AG04450 (cell line): ENCODE results near the gene PROX2. TPM values are rescaled to one million over a fixed set of nuclear protein-coding genes. Genes with fewer than 3 reads are reported as not detected.

Experiments
- CTCF ChIA-PET: fragments of 300-600, 350-600 bp; formaldehyde crosslinking; extraction: SDS; loops from one replicate; lab custom pipeline; 2022; ENCODE audit warnings: antibody characterized with exemption, inconsistent platforms; lab: Charles Lee
- POLR2A ChIA-PET: fragments of 350-600 bp; formaldehyde crosslinking; extraction: SDS; loops from one replicate; lab custom pipeline; 2021; ENCODE audit warnings: antibody characterized with exemption, inconsistent platforms; lab: Yijun Ruan, JAX
- DNase-seq: peaks from one replicate; pipeline ENCODE4 v3.0.0-alpha.2; 2011; ENCODE audit warnings: low read depth, low spot score
- H3K27ac ChIP-seq: one replicate; pipeline ENCODE4 v1.5.1; 2012; ENCODE audit warnings: low read depth, low read length, control low read depth
- H3K27me3 ChIP-seq: one replicate; pipeline ENCODE4 v1.6.0; 2012; ENCODE audit warnings: low read length; ENCODE audit not compliant: control insufficient read depth, insufficient read depth
- H3K4me3 ChIP-seq: 2 replicates; pipeline ENCODE4 v1.5.1; 2011; ENCODE audit warnings: mild to moderate bottlenecking, low read depth, low read length, control low read depth
- H3K9me3 ChIP-seq: 2 replicates; pipeline ENCODE4 v1.5.1; 2012; ENCODE audit warnings: low read length; ENCODE audit not compliant: control insufficient read depth, insufficient read depth
- CTCF ChIP-seq: IDR thresholded peaks from 2 replicates; pipeline ENCODE4 v1.5.1; 2011; ENCODE audit warnings: low read depth, low read length, control low read depth, inconsistent platforms
- polyA plus RNA-seq: library from polyadenylated mRNA; depleted of rRNA; stranded (reverse); fragments of >200 nt; gene quantifications from 2 replicates; pipeline ENCODE4 v1.2.3, GENCODE V29; 2011

Gene PROX2
- polyA plus RNA-seq, 1 experiment: not detected

GRCh38 chr14:74917178-74917543 lies 41.2 kb upstream of the PROX2 start:
- TF ChIP-seq CTCF: no peak
- ChIA-PET POLR2A (interaction anchor here (0.6 kb wide), 1 partner anchor 297 kb away, joined by 4 read pairs; no protein-coding TSS in a partner anchor), CTCF (interaction anchor here (0.6 to 2.8 kb wide), 5 partner anchors 9 to 174 kb away, joined by 3 to 25 read pairs (median 5); no protein-coding TSS in a partner anchor)
- H3K27me3 ChIP-seq: no peaks in the 10 kb centered on the region
- no peaks in the 10 kb centered on the region for H3K9me3 ChIP-seq
- DNase-seq: no peak
- no peak overlapping the region for H3K4me3 ChIP-seq
- H3K27ac ChIP-seq: no peak overlapping the region

- no peak for TF ChIP-seq CTCF
- Histone ChIP-seq H3K9me3 (no peaks in the 10 kb centered on the region), H3K27ac (no peak overlapping the region), H3K27me3 (no peaks in the 10 kb centered on the region), H3K4me3 (no peak overlapping the region)
- ChIA-PET CTCF (interaction anchor here (1.2 to 2.5 kb wide), 4 partner anchors 10 to 174 kb away, joined by 4 to 25 read pairs (median 10); no protein-coding TSS in a partner anchor), POLR2A (no interaction called here)
- DNase-seq: no peak
Measured at GRCh38 chr14:74915826-74916225, 39.9 kb upstream of the PROX2 start.

GRCh38 chr14:74915426-74915825 lies 39.5 kb upstream of the PROX2 start:
- POLR2A ChIA-PET: no interaction called here
- CTCF ChIA-PET: interaction anchor here (1.2 to 1.7 kb wide), 3 partner anchors 10 to 175 kb away, joined by 4 to 15 read pairs (median 4); no protein-coding TSS in a partner anchor
- DNase-seq: no peak

GRCh38 chr14:74913986-74914573 lies 38.1 kb upstream of the PROX2 start:
- ChIA-PET CTCF (interaction anchor here (1.6 to 1.7 kb wide), 2 partner anchors 174 to 176 kb away, joined by 4 to 15 read pairs; no protein-coding TSS in a partner anchor), POLR2A (no interaction called here)
- peak; percentile 94 for TF ChIP-seq CTCF
- Histone ChIP-seq H3K27ac (no peak overlapping the region), H3K9me3 (no peaks in the 10 kb centered on the region), H3K27me3 (no peaks in the 10 kb centered on the region), H3K4me3 (no peak overlapping the region)
- peak; percentile 46 for DNase-seq

More at GRCh38 chr14:74915426-74915825, 39.5 kb upstream of the PROX2 start:
- Histone ChIP-seq H3K27me3 (no peaks in the 10 kb centered on the region), H3K9me3 (no peaks in the 10 kb centered on the region), H3K4me3 (no peak overlapping the region), H3K27ac (no peak overlapping the region)
- no peak for TF ChIP-seq CTCF

GRCh38 chr14:74913393-74913910 lies 37.5 kb upstream of the PROX2 start:
- ChIA-PET CTCF (interaction anchor here (4.1 to 4.5 kb wide), 2 partner anchors 52 to 175 kb away, joined by 21 to 39 read pairs; no protein-coding TSS in a partner anchor), POLR2A (no interaction called here)

More at GRCh38 chr14:74913393-74913910, 37.5 kb upstream of the PROX2 start:
- Histone ChIP-seq H3K27me3 (no peaks in the 10 kb centered on the region), H3K4me3 (no peak overlapping the region), H3K27ac (no peak overlapping the region), H3K9me3 (no peaks in the 10 kb centered on the region)
- DNase-seq: no peak
- no peak for TF ChIP-seq CTCF
